GM21786 (cell line): ENCODE measurements around the gene IFNB1.

Experiments used
- ATAC-seq: cut with Tn5 transposase; IDR thresholded peaks from one replicate; pipeline ENCODE4 v1.9.1; 2021; ENCODE audit not compliant: unreplicated experiment

The IFNB1 gene

DNA sequence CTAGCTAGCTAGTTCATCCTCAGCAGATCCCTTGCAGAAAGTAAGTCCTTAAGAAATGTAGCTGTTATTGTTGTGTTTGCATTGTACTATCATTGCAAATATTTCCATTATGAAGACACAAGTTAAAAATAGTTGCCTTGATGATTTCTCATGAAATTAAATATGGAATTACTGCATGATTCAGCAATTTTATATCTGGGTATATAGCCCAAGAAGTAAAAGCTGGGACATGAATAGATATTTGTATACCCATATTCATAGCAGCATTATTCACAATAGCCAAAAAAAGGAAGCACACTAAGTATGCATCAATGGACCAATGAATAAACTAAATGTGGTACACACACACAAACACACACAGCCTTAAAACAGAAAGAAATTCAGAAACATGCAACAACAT lies 6.8 kb downstream of the IFNB1 start:
- ATAC-seq, result no peak

DNA sequence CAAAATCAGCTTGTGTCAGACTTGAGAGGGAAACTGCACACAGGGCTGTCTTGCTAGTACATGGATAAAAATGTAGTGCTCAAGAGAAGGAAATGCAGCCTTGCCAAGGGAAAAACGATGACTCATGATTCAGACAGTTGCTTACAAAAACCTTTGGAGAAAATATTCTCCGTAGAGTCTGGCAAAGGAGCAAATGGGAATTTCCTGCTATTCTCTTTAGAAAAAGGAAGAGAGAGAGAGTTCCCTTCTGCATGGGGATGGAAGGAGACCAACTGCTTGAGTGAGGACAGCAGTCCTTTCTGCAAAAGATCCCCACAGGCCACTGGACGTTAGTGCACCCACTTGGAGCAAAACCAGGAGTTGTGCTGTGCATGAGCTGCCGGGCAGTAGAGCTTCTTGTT lies 7.6 kb downstream of the IFNB1 start:
- no peak for ATAC-seq

DNA sequence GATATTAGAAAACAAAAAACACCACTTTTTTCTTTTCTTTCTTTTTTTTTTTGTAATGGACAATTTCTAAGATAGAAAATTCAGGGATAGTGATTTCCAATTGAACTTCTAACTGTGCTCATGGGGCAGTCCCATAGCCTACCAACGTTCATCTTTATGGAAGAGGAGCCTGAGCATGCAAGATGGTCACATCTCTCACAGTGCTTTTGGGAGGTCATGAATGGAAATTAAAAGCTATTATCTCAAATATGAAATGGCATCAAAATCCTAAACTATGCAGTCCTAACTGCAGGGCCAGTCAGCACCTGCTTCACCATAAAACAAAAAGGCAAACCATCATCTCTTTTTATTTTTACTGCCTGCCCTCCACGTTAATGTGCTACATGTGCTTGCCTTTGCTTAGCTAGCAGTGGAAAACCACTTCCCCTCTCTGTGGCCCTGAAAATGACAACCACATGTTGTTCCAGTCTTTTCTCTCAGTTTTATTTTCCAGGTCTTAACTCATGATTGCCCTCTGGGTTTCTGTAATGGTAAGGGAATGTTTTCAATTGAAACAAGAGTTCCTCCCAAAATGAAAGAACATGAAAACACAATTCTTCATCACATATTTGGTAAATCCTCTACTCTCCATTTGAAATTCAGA lies 16.7 kb downstream of the IFNB1 start:
- ATAC-seq, result peak; percentile 76

DNA sequence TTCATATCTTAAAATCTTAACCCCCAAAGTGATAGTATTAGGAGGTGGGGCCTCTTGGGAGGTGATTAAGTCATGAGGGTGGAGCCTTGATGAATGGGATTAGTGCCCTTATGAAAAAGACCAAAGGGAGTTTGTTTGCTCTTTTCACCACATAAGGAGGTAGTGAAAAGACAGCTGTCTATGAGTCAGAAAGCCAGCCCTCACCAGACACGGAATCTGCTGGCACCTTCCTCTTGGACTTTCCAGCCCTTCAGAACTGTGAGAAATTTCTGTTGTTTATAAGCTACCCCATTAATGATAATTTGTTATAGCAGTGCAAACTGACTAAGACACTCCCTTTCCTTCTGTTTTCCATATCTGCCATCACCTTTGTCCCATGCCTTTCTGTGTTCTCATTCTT lies 20.8 kb downstream of the IFNB1 start:
- ATAC-seq, result no peak

DNA sequence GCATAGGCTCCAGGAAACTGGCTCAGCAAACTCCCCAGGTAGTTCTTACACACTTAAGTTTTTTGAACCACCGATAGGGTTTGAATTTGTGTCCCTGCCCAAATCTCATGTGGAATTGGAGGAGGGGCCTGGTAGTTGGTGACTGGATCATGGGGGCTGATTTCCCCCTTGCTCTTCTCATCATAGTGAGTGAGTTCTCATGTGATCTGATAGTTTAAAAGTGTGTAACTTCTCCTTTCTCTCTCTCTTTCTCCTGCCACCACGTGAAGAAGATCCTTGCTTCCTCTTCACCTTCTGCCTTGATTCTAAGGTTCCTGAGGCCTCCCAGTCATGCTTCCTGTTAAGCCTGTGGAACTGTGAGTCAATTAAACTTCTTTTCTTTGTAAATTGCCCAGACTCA lies 23.9 kb downstream of the IFNB1 start:
- ATAC-seq, result no peak

DNA sequence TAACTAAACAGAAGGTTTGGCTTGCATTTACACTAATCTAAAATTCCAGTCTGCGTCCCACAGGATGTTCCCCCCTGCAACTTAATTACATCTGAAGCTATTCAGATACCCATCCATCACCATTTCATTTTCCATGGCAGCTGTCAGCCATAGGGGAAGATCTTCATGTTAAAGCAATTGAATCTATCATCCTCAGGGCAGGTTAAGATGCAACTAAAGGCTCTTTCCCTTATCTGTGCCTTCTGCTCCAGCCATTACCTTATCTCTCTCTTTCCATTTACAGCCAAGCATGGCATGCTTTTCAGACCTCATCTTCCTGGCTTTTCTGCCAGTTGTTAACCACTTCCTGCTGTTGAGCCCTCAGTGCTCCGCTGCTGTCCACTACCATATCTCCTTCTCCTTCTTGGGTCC lies 30.5 kb downstream of the IFNB1 start:
- no peak for ATAC-seq

DNA sequence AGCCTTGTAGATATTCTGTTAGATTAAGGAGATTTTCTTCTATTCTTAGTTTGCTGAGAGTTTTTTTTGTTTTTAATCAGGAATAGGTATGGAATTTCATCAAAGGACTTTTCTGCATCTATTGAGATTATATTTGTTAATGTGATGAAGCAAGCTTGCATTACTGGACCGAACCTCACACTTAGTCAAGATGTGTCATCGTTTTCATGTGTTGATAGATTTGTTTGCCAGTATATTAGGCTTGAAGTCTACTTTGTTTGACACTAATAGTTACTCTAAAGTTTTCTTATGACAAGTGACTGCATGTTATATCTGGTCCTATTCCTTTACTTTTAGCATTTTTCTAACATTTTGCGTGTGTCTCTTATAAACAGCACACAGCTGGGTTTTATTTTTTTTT lies 33.9 kb downstream of the IFNB1 start:
- no peak for ATAC-seq

DNA sequence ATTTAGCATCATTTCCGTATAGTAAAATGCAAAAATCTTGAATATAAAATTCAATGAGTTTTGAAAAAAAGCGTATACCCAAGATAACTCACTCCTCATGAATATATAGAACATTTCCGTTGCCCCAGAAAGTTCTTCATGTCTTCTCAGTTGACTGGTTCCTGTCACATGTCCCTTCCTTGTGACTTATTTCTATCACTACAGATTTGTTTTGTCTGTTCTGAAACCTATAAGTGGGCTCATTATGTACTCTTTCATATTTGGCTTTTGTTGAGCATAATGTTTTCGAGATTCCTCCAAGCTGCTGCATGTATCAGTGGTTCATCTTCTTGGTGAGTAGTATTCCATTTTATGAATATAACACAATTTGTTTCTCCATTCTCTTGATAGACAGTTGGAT lies 35.3 kb downstream of the IFNB1 start:
- no peak for ATAC-seq

DNA sequence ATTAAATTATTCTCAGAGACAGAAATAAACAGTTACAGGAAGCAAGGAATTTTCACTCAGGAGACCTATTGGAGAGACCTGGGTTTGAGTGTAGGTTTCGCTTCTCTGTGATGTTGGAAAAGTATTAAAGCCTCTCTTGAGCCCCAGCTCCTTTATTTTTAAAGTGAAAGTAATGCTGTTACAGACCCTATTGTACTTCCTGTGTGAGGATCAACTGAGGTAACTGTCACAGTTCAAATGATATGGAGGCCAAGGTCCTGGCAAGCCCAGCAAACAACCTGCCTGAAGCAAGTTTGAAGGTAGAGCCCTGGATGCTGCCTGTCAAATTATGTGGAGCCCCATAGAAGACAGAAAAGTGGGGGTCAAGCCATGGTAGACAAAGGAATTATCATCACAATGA lies 38.4 kb downstream of the IFNB1 start:
- no peak for ATAC-seq

DNA sequence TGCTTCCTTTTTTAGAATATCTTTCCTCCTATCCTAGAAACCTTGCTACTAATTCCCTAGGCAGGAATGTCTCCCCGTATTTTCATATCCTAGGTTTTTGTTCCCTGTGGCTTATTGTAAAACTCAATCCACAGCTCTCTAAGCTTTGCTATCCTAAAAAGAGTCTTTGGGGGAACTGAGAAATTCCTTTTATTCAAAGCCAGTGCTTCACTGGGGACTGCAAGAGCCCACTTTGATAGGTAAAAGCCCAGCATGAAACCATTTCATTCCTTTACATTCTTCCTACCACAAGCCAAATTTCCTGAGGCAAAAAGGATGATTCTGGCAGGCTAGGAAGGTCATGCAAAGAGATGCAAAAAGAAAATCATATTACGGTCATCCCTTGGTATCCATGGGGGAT lies 40.5 kb downstream of the IFNB1 start:
- ATAC-seq, result no peak

DNA sequence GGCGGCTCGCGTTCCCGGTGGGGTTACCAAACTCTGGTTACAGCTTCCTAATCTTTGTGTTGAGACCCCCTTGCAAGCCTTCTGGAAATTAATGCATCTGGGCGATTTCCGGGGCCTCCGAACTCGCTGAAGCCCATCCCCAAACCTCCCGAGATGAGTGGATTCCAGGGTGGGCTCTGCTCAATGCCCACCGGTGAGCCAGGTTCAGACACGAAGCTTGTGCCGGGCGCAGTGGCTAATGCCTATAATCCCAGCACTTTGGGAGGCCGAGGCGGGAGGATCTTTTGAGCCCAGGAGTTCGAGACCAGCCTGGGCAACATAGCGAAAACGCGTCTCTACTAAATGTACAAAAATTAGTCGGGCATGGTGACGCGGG lies 45.9 kb downstream of the IFNB1 start:
- ATAC-seq, result no peak

DNA sequence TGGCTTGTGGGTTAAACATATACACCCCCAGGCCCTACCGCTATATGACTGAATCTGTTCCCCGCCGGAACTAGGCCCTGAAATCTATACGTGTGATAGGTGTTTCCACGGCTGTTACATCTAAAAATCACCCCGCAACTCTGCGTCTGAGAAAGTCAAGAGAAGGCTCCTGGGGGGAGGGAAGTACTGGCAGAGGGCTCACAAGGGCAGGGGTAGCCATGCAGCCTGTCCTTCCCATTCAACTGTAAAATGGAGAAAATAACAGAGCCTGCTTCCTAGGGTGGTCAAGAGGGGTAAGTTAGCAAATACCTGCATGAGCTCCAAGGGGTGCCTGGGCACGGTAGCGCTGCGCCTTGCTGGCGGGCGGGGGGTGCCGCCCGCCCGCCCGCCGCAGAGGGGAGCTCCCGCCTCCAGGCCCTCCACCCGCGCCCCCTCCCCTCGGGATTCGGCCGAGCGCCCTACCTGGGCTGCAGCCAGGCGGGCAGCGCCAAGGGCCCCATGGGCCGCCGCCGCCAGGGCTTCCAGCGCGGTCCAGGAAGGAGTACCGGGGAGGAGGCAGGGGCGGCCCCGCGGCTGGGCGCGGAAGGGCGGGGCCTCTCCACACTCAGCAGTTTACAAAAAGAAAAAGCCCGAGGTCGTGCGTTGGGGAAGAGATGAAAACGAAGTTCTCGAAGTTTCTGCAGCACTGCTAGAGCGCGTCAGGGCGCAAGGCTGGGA lies 46.5 kb downstream of the IFNB1 start, which contains the start of gene HACD4:
Gene HACD4 (minus strand): TSS at position 550 of the 717 bp plus-strand sequence. CDS start 50 bp downstream, at position 500.
- peak; percentile 61 for ATAC-seq

DNA sequence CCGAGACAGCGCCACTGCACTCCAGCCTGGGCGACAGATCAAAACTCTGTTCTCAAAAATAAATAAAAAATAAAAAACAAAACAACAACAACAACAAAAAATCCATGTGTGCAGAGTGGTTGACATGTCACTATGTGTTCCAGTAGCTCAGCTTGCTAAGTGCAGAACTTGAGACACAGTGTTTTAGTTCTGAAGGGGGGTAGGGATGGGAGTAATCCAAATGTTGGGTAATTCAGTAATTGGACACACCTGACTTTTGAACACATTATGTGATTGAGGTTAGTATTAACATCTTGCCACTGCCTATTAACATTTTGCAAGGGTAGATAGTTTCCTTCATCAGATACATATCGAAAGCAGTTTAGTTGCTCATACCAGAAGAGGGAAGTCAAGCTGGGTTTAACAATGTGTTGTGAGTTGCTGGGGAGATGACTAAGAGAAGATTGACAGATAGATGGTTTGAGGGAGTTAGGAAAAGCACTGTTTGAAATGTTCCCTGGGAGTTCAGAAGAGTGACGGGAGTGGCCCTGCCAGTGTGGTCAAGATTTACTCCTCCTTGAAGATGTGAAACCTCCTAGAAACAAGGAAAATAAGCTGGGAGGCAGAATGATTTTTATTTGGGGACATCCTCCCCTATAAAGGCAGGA lies 47.2 kb downstream of the IFNB1 start:
- peak; percentile 79 for ATAC-seq

DNA sequence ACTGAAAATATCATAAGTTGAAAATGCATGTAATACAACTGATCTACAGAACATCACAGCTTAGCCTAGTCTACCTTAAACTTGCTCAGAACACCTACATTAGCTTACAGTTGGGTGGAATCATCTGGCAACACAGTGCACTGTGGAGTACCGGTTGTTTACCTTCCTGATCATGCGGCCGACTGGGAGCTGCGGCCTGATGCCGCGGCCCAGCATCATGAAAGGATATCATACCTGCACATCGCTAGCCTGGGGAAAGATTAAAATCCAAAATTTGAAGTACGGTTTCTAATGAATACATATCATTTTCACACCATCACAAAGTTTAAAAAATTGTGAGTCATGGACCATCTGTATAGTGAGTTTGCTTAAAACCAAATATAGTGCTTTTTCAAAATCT lies 48.1 kb downstream of the IFNB1 start:
- ATAC-seq, result no peak

DNA sequence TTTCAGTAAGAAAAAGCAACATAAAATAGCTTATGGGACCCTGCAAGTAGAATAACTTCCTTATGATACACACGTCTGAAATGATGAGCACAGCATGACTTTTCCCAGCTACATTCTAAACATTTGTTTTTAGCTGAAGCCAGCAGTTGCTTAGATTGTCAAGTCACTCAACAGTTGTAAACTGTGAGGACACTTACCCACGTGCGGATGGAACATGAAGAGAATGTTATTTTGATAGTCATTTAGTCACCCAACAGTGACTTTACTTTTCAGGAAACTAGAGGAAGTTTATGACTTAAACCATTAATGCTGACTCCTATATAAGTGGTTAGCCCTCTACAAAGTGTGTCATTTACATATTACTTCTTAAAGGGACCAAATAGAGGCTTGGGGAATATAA lies 49.3 kb downstream of the IFNB1 start:
- no peak for ATAC-seq

DNA sequence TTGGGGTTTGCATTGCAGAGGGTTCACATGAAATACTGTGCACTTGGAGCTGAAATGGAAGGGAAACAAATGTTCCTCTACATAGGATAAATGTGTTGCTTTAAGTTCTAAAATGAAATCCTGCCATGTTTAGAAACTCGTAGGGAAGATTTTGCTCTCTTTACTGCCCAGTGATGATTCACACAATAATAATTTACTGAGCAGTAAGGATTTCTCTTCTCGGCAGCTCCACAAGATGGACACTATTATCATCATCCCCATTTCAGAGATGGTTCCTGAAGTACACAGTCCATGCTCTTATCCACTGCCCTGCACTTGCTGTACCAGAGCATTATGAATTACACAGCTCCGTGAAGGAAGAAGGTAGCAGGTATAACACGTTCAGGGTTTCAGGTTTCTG lies 50.4 kb downstream of the IFNB1 start:
- no peak for ATAC-seq
